T-helper 1 cell (primary cell): ENCODE results near the gene TCERG1L.
A peak's percentile ranks its signal among the peaks of the same experiment; 100 is the strongest.

ENCODE experiments used
- DNase-seq, 5 donors: peaks; one replicate each; pipeline ENCODE4 v3.0.0-alpha.2; 2012 to 2020

The TCERG1L gene

DNA sequence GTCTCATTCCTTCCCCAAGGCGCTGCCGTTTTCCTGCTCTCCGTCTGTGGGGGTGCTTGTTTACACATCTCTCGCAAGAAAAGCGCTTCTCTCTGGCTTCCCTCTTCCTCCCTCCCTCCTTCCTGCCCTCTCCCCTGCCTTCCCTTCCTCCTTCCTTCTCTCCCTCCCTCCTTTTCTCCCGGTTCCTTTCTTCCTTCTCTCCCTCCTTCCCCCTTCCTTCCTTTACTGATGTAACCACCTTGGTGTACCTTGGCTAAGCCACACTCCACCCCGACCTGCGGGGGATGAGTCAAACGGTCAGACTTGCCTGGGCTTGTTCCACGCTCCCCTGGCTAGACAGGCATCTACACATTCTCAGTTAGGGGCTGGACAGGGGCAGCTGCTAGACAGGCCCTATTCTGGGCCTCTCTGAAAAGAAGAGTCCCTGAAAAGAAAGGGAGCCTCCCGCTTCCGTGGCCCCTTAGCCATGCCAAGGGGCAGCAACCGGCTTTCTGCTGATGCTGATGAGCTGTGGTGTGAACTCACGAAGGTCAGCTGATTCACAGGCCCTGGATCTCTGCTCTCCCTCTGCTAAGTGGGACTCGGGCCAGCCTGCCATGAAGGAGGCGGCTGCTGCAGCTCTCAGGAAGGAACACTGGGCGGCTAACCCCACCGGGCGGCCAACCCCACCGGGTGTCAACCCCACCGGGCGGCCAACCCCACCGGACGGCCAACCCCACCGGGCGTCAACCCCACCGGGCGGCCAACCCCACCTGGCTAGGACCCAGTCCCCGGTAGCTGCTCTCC lies 216.8 kb downstream of the TCERG1L start:
- DNase-seq: no peak

DNA sequence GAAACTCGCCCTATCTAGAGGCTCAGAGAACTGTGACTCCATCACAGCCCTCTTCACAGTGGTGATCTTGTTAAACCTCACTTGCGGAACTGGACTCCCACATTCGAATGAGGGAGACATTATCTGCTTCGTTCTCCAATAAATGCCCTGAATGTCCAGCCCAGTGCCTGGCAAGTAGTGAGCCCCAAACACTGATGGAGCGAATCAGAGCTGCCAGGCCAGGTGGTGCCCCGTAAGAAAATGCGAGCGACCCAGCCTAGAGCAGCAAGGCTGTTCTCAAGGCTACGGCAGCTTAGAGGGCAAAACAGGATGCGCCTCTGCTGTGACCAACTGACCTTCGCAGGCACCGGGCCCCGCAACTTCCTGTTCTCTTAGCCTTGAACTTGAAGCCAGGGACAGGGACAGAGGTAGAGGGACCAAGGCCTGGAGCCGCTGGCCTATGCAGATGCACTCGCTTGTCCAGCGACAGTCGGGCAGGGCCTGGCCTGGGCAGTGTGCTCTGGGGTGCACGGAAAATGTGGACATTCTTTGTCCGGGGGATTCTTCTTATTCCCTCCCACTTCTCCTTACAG lies 217.6 kb downstream of the TCERG1L start:
- DNase-seq: no peak

DNA sequence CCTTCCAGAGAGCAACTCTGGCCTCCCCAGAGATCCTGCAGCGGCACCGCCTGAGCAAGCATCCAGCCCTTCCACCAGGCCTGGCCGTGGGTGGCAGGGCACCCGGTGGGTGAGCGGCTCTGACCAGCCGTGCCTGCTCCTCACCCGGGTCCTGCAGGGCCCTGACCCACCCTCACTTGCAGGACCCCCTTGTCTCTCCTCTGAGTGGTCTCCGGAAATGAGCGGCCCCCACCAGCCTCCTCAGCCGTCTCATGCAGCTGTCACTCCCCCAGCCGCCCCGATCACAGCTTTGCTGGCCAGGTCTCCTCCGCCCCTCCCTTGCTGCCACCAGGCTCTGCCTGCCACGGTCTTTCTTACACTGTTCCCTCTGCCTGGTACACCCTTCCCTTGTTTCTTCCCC lies 218.2 kb downstream of the TCERG1L start:
- DNase-seq: no peak

DNA sequence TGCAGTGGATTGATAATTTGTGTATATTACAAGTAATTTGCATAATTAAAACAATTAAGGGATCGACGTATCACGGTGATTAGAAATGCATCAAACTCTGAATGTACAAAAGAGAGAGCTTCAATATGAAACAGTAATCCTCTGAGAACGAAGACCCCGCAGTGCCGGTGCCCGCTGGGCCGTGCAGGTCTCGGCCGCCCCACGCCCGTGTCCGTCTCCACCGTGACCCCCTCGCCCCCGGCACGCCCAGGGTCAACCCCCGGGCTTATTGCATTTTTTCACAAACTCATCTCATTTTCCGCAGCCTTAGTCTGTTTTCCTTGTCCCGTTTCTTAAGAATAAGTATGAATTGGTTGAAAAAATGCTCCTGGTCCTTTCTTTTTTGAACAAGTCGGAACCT lies 218.6 kb downstream of the TCERG1L start:
- no peak for DNase-seq

DNA sequence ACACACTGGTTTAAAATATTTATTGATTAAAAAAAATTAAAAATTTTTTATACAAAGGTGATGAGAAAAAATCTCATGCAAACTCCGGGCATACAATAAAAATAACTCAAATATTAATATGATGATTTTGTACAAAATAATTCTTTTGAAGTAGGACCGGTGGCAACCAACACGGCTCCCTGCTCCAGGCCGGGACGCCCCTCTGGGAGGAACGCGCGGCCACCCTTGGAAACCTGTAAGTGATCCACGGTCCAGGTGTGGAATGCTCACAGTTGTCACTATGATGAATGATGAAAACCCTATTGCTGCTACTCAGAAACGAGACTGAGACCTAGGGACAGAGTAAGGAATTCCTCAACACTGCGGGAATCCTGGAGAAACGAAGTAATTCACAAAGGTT lies 219.1 kb downstream of the TCERG1L start:
- no peak for DNase-seq

DNA sequence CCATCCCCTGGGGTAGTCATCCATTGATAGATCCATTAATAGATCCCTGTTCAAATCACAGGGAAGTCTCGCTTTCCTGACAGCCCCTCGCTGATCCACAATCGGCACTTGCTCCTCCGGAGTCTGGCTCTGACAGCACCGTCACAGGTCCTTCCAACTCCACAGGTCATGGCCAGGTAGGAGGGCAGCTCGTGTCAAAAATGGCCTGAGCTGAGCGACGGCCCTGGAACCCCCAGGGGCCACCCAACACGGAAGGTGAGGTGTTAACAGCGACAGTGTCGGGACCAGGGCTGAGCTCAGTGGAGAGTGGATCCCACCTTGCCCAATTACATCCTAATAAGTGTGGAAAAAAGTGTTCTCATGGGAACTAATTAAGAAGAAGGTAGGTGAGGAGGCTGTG lies 219.8 kb downstream of the TCERG1L start:
- no peak for DNase-seq

DNA sequence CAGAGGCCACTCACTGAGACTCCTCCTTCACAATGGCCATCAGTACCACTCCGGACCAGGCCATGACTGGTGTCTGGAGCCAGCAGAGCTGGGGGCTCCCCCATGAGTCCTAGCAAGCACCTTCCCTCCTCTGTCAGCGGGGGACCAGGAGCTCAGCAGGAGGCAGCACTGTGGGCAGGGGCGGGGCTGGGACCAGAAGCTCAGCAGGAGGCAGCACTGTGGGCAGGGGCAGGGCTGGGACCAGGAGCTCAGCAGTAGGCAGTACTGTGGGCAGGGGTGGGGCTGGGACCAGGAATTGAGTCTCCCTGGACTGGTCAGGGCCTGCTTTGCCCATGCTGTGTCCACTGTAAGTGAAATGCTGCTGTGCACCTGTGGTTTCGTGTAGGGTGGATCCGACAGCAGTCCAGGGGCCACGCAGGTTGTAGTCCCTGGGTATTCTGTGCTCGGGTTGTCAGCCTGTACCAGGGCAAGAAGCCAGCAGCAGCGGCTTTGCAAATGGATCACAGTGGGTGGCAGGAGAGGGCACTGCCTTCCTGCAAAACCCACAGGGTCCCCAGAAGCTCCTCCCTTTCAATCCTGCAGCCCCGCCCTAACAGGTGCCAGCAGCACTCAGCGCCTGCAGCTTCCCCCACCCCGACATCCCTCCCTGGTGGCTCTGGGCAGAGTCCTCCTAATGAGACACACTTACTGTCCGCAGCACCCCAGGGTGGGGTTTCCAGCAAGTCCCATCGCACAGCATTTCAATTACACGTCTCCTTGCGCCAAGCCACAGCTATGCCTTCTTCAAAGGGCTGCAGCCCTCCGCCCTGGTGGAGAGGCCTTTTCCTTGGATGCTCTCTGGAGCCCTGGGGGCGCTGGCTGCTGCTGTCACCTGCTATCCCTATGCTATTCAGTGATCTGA lies 220.5 kb downstream of the TCERG1L start:
- no peak for DNase-seq

DNA sequence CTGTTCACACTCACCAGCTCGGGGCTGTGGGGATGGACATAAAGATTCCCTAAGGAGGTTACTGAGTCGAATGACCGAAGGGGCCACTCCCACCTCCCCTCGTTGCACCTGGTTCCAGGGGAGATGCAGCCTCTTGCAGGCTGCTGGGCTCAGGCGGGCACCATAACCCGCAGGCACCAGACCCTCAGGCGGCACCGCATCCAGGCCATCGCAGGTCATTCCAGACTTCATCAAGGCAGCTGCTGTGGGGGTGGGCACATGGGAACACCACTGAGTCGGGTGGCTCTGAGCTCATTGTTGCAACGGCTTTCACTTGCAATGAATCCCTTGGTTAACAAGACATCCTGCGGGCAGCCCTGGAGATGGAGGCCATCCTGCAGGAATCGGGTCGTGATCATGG lies 221.7 kb downstream of the TCERG1L start:
- no peak for DNase-seq

DNA sequence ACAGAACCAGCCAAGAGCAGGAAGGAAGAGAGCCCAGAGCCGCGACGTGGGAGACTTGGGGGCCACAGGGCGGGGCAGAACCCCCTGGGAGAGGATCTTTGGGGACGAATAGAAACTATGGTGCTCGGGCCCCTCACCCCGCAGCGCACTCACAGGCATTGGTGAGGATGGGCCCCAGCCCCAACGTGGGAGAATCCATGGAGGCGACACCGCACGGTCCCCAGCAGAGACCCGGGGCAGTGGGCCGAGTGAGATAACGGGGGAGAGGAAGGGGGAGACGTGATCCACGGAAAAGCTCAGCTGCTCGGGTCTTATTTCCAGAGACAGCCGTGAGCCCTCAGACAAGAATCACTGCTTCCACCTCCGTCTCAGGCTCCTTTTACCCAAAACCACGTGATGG lies 222.4 kb downstream of the TCERG1L start:
- DNase-seq: no peak

DNA sequence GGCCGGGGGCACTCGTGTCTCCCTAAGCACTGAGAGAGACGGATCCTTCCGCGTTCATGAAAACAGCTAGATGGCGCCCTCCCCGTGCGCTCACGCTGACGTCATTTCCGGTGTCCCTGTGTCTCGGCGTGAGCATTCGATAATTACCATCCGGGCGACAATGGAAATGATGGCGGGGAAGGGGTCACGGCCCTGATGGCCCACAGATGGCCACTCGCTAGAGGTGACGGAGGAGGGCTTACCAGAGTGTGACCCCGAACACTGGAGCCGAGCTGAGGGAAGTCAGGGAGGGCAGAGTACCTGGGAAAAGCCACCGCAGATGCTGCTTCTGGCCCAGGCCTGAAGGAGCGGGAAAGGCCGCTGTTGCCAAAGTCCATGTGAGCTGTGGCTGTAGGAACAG lies 222.9 kb downstream of the TCERG1L start:
- no peak for DNase-seq

DNA sequence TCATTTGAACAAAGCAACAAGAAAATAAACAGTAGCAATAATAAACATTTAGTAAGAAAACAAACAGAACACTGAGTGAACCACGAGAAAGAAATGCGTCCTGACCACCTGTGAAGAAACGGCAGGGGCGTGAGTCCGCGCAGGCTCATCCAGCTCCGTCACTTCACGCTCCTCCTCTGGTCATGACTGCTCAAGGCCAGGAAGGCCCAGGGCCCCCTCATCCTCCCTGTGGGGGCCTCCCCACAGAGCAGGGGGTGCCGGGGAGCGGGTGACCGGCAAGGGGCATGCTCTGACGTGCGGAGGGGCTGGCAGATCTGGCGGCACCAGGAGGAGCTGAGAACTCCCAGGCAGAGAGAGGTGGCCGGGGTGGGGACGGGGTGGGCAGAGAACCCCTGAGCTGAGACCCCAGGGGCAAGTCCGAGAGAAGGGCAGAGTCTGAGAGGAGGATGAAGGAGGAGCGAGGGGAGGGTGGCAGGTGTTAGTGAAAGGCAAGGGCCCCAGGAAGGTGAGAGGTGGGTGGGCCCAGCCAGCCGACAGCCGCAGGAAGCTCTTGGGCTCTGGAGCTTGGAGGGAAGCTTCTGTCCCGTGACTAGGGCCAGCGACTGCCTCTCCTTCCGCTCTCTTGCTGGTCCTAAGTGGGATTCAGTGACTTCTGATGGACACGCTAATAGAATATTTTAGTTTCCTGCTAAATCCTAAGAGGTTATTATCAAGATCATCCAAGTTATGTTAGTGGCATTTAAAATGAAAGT lies 223.9 kb downstream of the TCERG1L start:
- no peak for DNase-seq

DNA sequence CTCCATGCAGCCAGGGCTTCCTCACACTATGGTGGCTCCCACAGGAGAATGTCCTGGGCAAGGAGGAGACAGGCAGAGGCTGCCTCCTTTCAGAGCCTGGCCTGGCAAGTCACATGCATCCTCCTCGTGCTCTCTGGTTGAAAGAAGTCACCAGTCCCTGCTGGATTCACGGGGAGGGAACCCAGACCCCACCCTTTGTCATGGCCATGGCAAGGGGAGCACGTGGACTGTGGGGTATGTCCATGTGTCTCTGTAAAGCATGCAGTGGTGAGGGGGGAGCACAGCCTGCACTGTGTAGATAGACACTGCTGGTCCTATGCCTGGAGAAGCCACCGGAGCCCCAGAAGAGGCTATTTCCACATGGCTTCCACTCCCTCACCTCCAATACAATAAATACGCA lies 225.0 kb downstream of the TCERG1L start:
- no peak for DNase-seq

DNA sequence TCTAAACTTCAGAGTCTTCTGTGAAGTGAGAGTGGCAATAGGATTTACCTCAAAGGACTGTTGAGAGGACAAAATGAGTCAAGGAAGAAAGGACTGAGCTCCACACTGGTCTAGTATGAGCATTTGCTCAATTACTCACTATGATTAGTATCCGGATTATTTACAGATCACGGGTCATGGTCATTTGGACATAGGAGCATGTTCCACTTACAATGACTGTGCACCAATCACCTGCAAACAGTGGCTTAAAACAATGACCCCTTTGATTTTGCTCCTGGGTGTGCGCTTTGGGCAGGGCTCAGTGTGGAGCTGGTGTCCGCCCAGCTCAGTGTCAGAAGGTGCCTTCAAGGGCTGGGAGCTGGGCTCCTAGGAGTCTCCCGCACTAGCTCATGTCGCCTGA lies 225.4 kb downstream of the TCERG1L start:
- no peak for DNase-seq

DNA sequence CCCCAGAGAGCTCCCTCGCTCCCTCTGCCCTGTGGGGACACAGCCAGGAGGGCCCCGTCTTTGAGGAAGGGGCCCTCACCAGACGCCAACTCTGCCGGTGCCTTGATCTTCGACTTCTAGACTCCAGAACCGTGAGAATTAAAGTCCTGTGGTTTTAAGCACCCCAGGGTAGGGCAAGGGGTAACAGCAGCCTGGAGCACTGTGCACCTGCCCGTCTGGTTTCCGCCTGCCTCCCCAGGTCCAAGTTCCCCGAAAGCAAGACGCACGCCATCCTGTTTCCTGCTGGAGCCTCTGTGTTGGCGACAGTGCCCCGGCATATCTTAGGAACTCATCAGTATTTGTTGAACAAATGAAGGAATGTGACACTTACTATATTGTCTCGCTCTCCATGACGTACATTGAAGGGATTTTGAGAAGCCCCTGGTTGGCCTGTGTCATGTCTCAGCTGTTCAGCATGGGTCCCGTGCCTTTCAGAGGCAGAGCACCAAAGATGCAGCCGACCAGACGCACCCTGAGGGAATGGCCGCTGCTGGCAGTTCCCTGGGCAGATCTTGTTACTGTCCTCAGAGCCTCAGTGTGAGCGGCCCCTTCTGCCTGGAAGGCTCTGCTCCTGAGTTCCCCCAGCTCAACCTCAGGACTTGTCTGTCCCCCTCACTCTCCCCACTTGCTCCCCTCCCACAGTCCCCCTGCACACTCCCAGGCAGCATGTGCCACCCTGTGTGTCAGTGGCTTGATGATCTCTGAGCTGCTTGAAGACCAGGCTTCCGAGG lies 226.2 kb downstream of the TCERG1L start:
- no peak for DNase-seq

DNA sequence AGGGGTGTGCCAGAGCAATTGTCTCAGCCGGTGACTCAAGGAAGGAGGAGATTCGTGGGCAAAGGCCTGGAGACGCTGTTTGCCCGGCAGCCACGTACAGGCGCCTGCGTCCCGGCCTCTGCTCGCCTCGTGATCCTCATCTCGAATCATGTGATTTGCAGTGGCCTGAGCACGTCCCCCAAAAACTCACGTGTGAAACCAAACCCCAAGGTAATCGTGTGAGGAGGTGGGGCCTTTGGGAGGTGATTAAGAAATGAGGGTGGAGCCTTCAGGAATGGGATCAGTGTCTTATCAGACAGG lies 226.8 kb downstream of the TCERG1L start:
- DNase-seq: no peak

DNA sequence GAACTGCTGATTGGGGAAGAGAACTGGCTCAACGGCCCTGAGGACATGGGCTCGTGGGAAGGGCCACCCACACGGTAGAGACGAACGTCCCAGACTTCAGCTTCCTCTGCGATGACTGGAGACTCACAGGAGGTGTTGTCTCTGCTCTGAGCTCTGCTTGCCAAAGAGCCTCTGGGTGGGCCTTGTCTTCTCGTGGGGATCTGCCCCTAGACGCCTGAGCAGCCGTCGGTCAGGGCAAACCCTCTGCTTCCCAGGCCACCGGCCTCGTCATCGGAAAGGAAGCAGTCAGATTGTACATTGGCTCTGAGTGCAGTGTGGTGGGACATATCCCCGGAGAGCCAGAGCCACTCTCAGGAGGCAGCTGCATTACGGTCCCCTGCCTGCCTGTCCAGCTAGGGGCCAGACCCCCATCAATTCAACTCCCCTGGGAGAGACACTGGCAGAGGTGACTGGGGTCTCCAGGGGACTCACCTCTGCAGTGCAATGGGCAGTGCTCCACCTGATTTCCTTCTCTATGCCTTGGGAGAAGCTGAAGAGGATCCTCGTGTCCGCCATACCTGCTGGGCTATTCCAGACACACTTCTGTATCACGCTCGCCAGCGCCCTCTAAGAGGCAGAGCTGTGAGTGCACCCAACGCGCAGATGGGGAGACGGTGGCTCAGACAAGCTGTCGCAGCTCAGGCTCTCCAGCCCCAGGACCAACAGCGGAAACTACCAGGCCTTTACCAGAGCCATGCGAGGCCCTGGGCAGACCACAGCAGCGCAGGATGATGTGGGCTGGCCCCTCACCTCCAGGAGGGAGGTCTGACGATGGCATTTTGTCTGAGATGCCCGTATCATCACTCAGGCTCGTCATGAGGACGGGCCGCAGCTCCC lies 227.4 kb downstream of the TCERG1L start:
- no peak for DNase-seq

DNA sequence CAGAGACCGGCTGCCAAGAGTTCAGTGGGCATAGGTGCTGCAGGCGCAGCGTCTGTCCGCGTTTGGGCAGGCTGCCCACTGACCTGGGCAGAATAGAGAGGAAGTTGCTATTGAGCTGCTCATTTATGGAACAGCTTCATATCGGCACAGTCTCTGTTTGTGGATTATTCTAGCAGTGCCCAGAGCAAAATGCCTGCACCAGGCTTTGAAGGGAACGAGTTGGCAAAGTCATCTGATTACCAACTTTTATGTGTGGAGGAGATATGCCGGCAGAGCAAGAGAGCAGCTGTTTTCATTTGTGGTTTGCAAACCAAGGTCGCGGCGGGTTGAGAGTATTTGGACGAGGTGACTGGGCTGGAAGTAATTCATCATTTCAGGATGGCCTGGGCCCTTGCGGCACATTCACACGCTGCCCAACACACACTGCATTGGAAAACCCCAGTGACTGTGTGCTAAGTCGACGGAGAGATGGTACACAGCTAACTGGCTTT lies 228.5 kb downstream of the TCERG1L start:
- DNase-seq: no peak

DNA sequence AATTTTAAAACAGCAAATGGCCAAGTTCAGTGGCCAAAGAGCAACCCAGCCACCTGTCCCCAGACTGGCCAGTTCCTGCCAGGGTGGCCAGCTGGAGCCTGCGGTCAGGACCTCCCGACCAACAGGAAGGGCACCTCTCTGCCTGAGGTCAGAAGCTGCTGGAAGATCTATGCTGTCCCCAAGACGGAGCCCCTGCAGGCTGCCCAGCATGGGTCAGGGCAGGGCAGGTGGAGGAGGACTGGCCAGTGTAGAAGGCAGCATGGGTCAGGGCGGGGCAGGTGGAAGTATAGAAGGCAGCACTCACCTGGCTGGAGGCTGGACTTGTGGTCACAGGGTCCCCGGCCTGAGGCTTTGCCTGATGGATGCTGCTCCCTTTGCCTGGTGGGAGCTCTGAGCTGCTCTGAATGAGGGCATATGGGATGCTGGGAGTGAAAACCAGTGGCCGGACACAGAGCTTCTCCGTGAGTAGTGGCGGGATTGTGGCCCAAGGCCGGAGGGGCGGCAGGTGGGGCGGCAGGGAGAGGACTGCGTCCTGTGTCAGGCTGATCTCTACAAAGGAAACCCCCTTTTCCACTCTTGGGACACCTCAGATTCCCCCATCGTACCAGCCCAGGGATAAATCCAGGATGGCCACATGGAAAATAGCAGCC lies 229.2 kb downstream of the TCERG1L start:
- no peak for DNase-seq

DNA sequence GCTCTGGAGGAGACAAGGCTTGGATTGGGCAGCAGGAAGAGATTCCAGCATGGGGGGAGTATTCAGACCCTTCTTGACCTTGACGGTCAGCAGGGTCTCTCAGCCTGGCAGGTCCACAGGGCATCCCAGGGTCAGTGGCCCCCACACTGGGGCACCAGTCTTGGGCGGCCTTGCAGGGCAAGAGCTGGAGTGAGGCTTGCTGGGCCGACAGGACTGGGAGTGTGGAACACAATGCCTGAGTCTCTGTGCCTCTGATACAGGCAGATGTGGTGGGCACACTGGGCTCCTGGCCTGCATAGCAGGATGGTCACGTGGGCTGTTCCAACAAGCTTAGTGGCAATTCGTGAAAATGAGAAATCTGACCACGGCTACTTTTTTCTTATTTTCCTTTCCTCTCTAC lies 229.7 kb downstream of the TCERG1L start:
- DNase-seq: no peak

DNA sequence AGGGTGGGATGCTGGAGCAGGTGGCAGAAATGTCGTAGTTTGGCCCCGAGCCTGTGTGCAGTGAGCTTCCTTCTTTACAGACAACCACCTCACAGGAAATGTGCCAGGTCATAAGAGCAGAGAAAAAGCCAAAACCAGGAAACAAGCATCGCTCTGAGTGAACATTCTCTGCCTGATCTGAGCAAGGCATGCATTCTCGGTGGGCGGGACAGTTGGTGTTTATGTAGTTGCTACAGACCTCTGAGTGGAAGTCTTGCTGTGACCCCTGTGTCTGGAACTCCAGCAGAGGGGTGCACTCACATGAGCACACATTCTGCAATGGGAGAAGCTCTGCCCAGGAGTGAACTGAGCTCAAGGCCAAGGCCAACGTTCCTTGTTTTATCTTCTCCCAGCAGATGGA lies 230.1 kb downstream of the TCERG1L start:
- peak in 1 of 5 donors; percentile 33 for DNase-seq

DNA sequence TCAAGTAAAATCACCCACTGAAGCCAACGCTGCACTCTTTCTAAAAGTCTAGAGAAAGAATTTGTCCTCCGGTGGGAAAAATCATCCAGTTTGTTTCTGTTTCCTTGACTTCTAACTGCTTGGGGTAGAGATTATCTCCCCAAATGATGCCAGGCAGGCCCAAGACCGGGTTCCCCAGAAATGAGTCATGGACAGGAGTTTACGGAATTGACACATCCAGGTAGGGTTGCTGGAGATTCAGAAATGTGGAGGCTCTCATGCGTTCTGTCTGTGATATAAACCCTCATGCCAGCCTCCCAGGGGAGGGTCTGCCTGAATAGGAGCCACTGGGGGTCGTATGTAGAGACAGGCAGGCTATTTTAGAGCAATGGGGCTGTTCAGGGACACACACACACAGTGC lies 230.9 kb downstream of the TCERG1L start:
- DNase-seq: no peak
